GM12878 (cell line): ENCODE data around the gene MOB2. TPM values are rescaled to one million over a fixed set of nuclear protein-coding genes. Genes with fewer than 3 reads are reported as not detected.

Experiments used
- ATAC-seq: fragments of 200-7000 bp; cut with Tn5 transposase; 3 replicates; pipeline ENCODE4 v1.9.1; 2020; ENCODE audit warnings: mild to moderate bottlenecking, moderate library complexity
- BruUV-seq: library from RNA; stranded (reverse); fragments of 400-500 nt; replicated peaks from 2 replicates; lab custom pipeline; 2021; lab: Mats Ljungman, UMichigan
- CTCF ChIA-PET: fragments of 300-600 bp; sonication (Branson Sonifier 250); formaldehyde crosslinking; extraction: SDS; loops from one replicate; lab custom pipeline; 2021; ENCODE audit warnings: inconsistent platforms; lab: Yijun Ruan, JAX
- POLR2A ChIA-PET: fragments of 350-600 bp; formaldehyde crosslinking; extraction: SDS; loops from one replicate; lab custom pipeline; 2021; ENCODE audit warnings: inconsistent platforms; lab: Charles Lee
- RAD21 ChIA-PET: fragments of 300-600 bp; sonication (Branson Sonifier 250); formaldehyde crosslinking; loops from one replicate; lab custom pipeline; 2023; ENCODE audit warnings: antibody characterized with exemption; ENCODE audit not compliant: unreplicated experiment; lab: Charles Lee
- SMC1A ChIA-PET: fragments of 300-600 bp; sonication (Branson Sonifier 250); formaldehyde crosslinking; loops from one replicate; lab custom pipeline; 2023; ENCODE audit not compliant: unreplicated experiment, uncharacterized antibody; lab: Charles Lee
- DNase-seq: peaks from one replicate; pipeline ENCODE4 v3.0.0-alpha.2; 2011; ENCODE audit warnings: low read depth, low spot score
- FAIRE-seq: peaks from 3 replicates; lab custom pipeline; 2011; peaks lifted over from hg19 to GRCh38; lab: Jason Lieb, UNC
- H2AFZ ChIP-seq: 2 replicates; pipeline ENCODE4 v1.6.0; 2011; ENCODE audit warnings: low read depth, low read length, control low read depth; ENCODE audit not compliant: control insufficient read depth
- H3K27ac ChIP-seq: 2 replicates; pipeline ENCODE4 v1.5.1; 2011; ENCODE audit warnings: control low read depth; ENCODE audit not compliant: control insufficient read depth, insufficient read depth
- H3K27me3 ChIP-seq, 2 experiments: replicated peaks in 1 of 2; 2 replicates each; pipeline versions ENCODE4 v1.6.0 to v1.6.1; 2011; ENCODE audit warnings: low read length in 1 of 2; ENCODE audit not compliant: control insufficient read depth in 2 of 2, insufficient read depth in 2 of 2
- H3K36me3 ChIP-seq, 2 experiments: 2 replicates each; pipeline ENCODE4 v1.5.1; 2011; ENCODE audit warnings: low read length in 1 of 2; ENCODE audit not compliant: control insufficient read depth in 2 of 2, insufficient read depth in 2 of 2
- H3K4me1 ChIP-seq: 2 replicates; pipeline ENCODE4 v1.6.1; 2011; ENCODE audit warnings: mild to moderate bottlenecking, low read length, moderate library complexity, mixed read lengths; ENCODE audit not compliant: control insufficient read depth, insufficient read depth
- H3K4me2 ChIP-seq: 2 replicates; pipeline ENCODE4 v1.6.0; 2011; ENCODE audit warnings: control low read depth; ENCODE audit not compliant: control insufficient read depth, insufficient read depth
- H3K4me3 ChIP-seq: fragments of 200-600 bp; sonication (generic); 2 replicates; pipeline ENCODE4 v1.5.1; 2016
- H3K79me2 ChIP-seq: 2 replicates; pipeline ENCODE4 v1.6.0; 2011; ENCODE audit warnings: low read length; ENCODE audit not compliant: control insufficient read depth, insufficient read depth
- H3K9ac ChIP-seq: 2 replicates; pipeline ENCODE4 v1.8.0; 2011; ENCODE audit warnings: low read length, control low read depth, mixed read lengths; ENCODE audit not compliant: control insufficient read depth, insufficient read depth
- H3K9me3 ChIP-seq: replicated peaks from 3 replicates; pipeline ENCODE4 v1.5.1; 2011; ENCODE audit warnings: mild to moderate bottlenecking, low read length; ENCODE audit not compliant: control insufficient read depth, insufficient read depth
- H4K20me1 ChIP-seq: 2 replicates; pipeline ENCODE4 v1.6.0; 2011; ENCODE audit not compliant: control insufficient read depth, insufficient read depth
- CHD4 ChIP-seq: fragments of 200-600 bp; sonication (generic); IDR thresholded peaks from 2 replicates; pipeline ENCODE4 v1.6.1; 2016; ENCODE audit warnings: mild to moderate bottlenecking
- DPF2 ChIP-seq: fragments of 450-650 bp; IDR thresholded peaks from 2 replicates; pipeline ENCODE4 v1.6.1; 2017; ENCODE audit warnings: mild to moderate bottlenecking
- ESRRA ChIP-seq: IDR thresholded peaks from 2 replicates; pipeline ENCODE4 v1.6.1; 2012; ENCODE audit warnings: mild to moderate bottlenecking, low read length, improper control_type of control experiment
- IKZF2 ChIP-seq, 2 experiments: fragments of 450-650 bp; IDR thresholded peaks; 2 replicates each; pipeline ENCODE4 v1.6.1; 2017; ENCODE audit warnings: mild to moderate bottlenecking in 2 of 2, moderate library complexity in 2 of 2
- KLF5 ChIP-seq: fragments of 450-650 bp; IDR thresholded peaks from 2 replicates; pipeline ENCODE4 v1.6.1; 2014; ENCODE audit warnings: mild to moderate bottlenecking; ENCODE audit not compliant: partially characterized antibody
- MXI1 ChIP-seq: fragments of 150-350 bp; IDR thresholded peaks from 2 replicates; pipeline ENCODE4 v1.6.1; 2011; ENCODE audit warnings: low read depth, mild to moderate bottlenecking, inconsistent platforms, low read length, improper control_type of control experiment
- NBN ChIP-seq: fragments of 450-650 bp; IDR thresholded peaks from 2 replicates; pipeline ENCODE4 v1.6.1; 2016
- NFIC ChIP-seq: IDR thresholded peaks from 2 replicates; pipeline ENCODE4 v1.6.1; 2012; ENCODE audit warnings: low read depth, mild to moderate bottlenecking, inconsistent platforms, low read length, moderate library complexity
- NFXL1 ChIP-seq: fragments of 450-650 bp; IDR thresholded peaks from 2 replicates; pipeline ENCODE4 v1.6.1; 2017; ENCODE audit warnings: antibody characterized with exemption, mild to moderate bottlenecking, borderline replicate concordance
- PAX8 ChIP-seq: fragments of 450-650 bp; IDR thresholded peaks from 2 replicates; pipeline ENCODE4 v1.6.1; 2017; ENCODE audit warnings: mild to moderate bottlenecking, moderate library complexity
- POLR2AphosphoS2 ChIP-seq: IDR thresholded peaks from 2 replicates; pipeline ENCODE4 v1.6.1; 2011; ENCODE audit warnings: low read depth, mild to moderate bottlenecking, low read length, improper control_type of control experiment, moderate library complexity
- SIN3A ChIP-seq: IDR thresholded peaks from 2 replicates; pipeline ENCODE4 v1.6.1; 2012; ENCODE audit warnings: low read depth, low read length, improper control_type of control experiment
- SIX5 ChIP-seq: IDR thresholded peaks from 2 replicates; pipeline ENCODE4 v1.6.1; 2011; ENCODE audit warnings: mild to moderate bottlenecking, low read depth, low read length, moderate library complexity; ENCODE audit not compliant: severe bottlenecking
- SUPT20H ChIP-seq: IDR thresholded peaks from 2 replicates; pipeline ENCODE4 v1.6.1; 2011; ENCODE audit warnings: low read depth, mild to moderate bottlenecking, low read length, moderate library complexity, borderline replicate concordance; ENCODE audit not compliant: control insufficient read depth
- YY1 ChIP-seq: IDR thresholded peaks from 2 replicates; pipeline ENCODE4 v1.6.1; 2011; ENCODE audit warnings: low read depth, mild to moderate bottlenecking, low read length
- ZNF592 ChIP-seq: fragments of 450-650 bp; IDR thresholded peaks from 2 replicates; pipeline ENCODE4 v1.6.1; 2017; ENCODE audit warnings: mild to moderate bottlenecking, moderate library complexity
- WGBS: methylation state at CpG from one replicate; pipeline ENCODE4 v1.1.6; 2016; ENCODE audit warnings: low lambda C conversion rate; ENCODE audit not compliant: insufficient replicate concordance, insufficient coverage; ENCODE audit errors: missing lambda C conversion rate; 5-methylcytosine and 5-hydroxymethylcytosine counted together
- in situ Hi-C: fragments of 300-500 bp; cut with MboI; formaldehyde crosslinking; loops from 9 replicates; pipeline ENCODE4 v1.14.3; 2018; ENCODE audit warnings: mixed read lengths
- intact Hi-C: fragments of 100-400 bp; cut with micrococcal nuclease; formaldehyde crosslinking; loops from one replicate; pipeline ENCODE4 v1.14.2; 2022; ENCODE audit not compliant: unreplicated experiment
- polyA plus RNA-seq, 11 experiments: library from polyadenylated mRNA; depleted of rRNA in 4 of 11; unstranded in 6 of 11; stranded (reverse) in 5 of 11; fragments of >200 nt; fragmentation: Nextera tagmentation in 4 of 11; fragmentation: Illumina TruSeq in 1 of 11; extraction: Ambion mirVana in 4 of 11; extraction: Trizol in 1 of 11; gene quantifications; 1 replicate in 1 of 11; 2 replicates in 10 of 11; pipeline versions ENCODE4 v1.2.1 to v1.2.3, GENCODE V29; 2011 to 2016; ENCODE audit warnings: inconsistent platforms in 2 of 11, missing spikeins in 2 of 11, low read depth in 1 of 11
- total RNA-seq, 4 experiments: library from RNA; depleted of rRNA in 3 of 4; stranded (reverse); fragments of >200 nt in 3 of 4; fragmentation: Illumina TruSeq in 1 of 4; extraction: Trizol in 1 of 4; gene quantifications; 2 replicates each; pipeline versions ENCODE4 v1.2.1 to v1.2.3, GENCODE V29; 2013 to 2021
- TF ChIP-seq, protein P1 (sequence below): IDR thresholded peaks from 2 replicates; pipeline ENCODE4 v1.6.1; 2011; ENCODE audit warnings: borderline replicate concordance, low read depth, mild to moderate bottlenecking, moderate library complexity, mixed read lengths, low read length; ENCODE audit not compliant: insufficient read depth; ENCODE audit errors: extremely low read length
- TF ChIP-seq, protein P2 (sequence below): fragments of 450-650 bp; IDR thresholded peaks from 2 replicates; pipeline ENCODE4 v1.6.1; 2017; ENCODE audit warnings: mild to moderate bottlenecking, low read depth, inconsistent platforms; ENCODE audit not compliant: poor library complexity, severe bottlenecking

The MOB2 gene
- total and polyA plus RNA-seq, 10 of the 15 experiments (the other 5 are each of a cell fraction or from before 2014, with no cell fraction given), result 0.10 to 34.6 (median 15.5) TPM

GRCh38 chr11:1457326-1457680, 29.3 kb downstream of the MOB2 start:
- POLR2A ChIA-PET, result no interaction called here
- FAIRE-seq (no peak), ATAC-seq (no peak), DNase-seq (no peak)
- intact Hi-C loops, result no loop called here
- in situ Hi-C loops, result no loop called here
- Histone ChIP-seq H4K20me1 (no peaks in the 10 kb centered on the region), H3K4me3 (no peak overlapping the region), H3K79me2 (no peaks in the 10 kb centered on the region), H2AFZ (no peak overlapping the region), H3K4me2 (no peak overlapping the region), H3K27me3 (no peaks in the 10 kb centered on the region), H3K36me3 (no peaks in the 10 kb centered on the region), H3K9me3 (no peaks in the 10 kb centered on the region), H3K4me1 (no peaks in the 10 kb centered on the region), H3K9ac (no peak overlapping the region), H3K27ac (no peak overlapping the region)
- SMC1A ChIA-PET, result no interaction called here
- RAD21 ChIA-PET, result no interaction called here
- BruUV-seq, result no TSS peak
- CTCF ChIA-PET, result interaction anchor here (1.0 kb wide), 1 partner anchor 118 kb away, joined by 3 read pairs; no protein-coding TSS in a partner anchor
- 52% methylated on average over 6 of the region's 13 CpGs for WGBS
- TF ChIP-seq, protein P1, sequence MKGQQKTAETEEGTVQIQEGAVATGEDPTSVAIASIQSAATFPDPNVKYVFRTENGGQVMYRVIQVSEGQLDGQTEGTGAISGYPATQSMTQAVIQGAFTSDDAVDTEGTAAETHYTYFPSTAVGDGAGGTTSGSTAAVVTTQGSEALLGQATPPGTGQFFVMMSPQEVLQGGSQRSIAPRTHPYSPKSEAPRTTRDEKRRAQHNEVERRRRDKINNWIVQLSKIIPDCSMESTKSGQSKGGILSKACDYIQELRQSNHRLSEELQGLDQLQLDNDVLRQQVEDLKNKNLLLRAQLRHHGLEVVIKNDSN, result no peak
- TF ChIP-seq NBN (no peak), NFIC (no peak), CHD4 (no peak), SUPT20H (no peak), PAX8 (no peak), SIX5 (no peak), SIN3A (no peak), ZNF592 (no peak), KLF5 (no peak), DPF2 (no peak), IKZF2 (IDR thresholded peaks at IDR 0.05) (no peak), NFXL1 (no peak), POLR2AphosphoS2 (no peak), ESRRA (no peak), YY1 (no peak), MXI1 (no peak)
- TF ChIP-seq, protein P2, sequence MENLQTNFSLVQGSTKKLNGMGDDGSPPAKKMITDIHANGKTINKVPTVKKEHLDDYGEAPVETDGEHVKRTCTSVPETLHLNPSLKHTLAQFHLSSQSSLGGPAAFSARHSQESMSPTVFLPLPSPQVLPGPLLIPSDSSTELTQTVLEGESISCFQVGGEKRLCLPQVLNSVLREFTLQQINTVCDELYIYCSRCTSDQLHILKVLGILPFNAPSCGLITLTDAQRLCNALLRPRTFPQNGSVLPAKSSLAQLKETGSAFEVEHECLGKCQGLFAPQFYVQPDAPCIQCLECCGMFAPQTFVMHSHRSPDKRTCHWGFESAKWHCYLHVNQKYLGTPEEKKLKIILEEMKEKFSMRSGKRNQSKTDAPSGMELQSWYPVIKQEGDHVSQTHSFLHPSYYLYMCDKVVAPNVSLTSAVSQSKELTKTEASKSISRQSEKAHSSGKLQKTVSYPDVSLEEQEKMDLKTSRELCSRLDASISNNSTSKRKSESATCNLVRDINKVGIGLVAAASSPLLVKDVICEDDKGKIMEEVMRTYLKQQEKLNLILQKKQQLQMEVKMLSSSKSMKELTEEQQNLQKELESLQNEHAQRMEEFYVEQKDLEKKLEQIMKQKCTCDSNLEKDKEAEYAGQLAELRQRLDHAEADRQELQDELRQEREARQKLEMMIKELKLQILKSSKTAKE, result no peak
